Putamen (tissue), 1 donor: ENCODE data around the gene ELP1.
"Not testable (repeated sequence)": the region's sequence is repeated elsewhere in the genome, so short reads cannot be mapped to it uniquely, and the experiment has no call there.

Experiments
- DNase-seq: peaks from one replicate; pipeline ENCODE4 v3.0.0-alpha.2; 2016; ENCODE audit warnings: low spot score

Gene ELP1

GRCh38 chr9:108854094-108854493, 79.8 kb downstream of the ELP1 start:
- DNase-seq, result no peak

GRCh38 chr9:108852079-108852478, 81.8 kb downstream of the ELP1 start:
- no peak for DNase-seq

- no peak for DNase-seq
These were observed 82.8 kb downstream of the ELP1 start for GRCh38 chr9:108851138-108851537.

GRCh38 chr9:108850293-108850897, 83.5 kb downstream of the ELP1 start:
- DNase-seq, result no peak

GRCh38 chr9:108848296-108848695, 85.6 kb downstream of the ELP1 start:
- DNase-seq, result not testable (repeated sequence)

GRCh38 chr9:108845947-108846346, 88.0 kb downstream of the ELP1 start:
- DNase-seq, result no peak

GRCh38 chr9:108845507-108845906, 88.4 kb downstream of the ELP1 start:
- DNase-seq, result no peak

- no peak for DNase-seq
These were observed 89.1 kb downstream of the ELP1 start for GRCh38 chr9:108844856-108845255.

- DNase-seq, result no peak
These were observed 89.5 kb downstream of the ELP1 start for GRCh38 chr9:108844391-108844790.

GRCh38 chr9:108842610-108843295, 91.2 kb downstream of the ELP1 start:
- DNase-seq, result no peak

- DNase-seq, result not testable (repeated sequence)
These were observed 94.4 kb downstream of the ELP1 start for GRCh38 chr9:108839561-108839960.

GRCh38 chr9:108838017-108838416, 95.9 kb downstream of the ELP1 start:
- DNase-seq, result no peak

GRCh38 chr9:108837530-108837929, 96.4 kb downstream of the ELP1 start:
- DNase-seq, result no peak

- DNase-seq, result no peak
These were observed 97.1 kb downstream of the ELP1 start for GRCh38 chr9:108836781-108837180.

- DNase-seq, result no peak
These were observed 97.6 kb downstream of the ELP1 start for GRCh38 chr9:108836319-108836718.

- no peak for DNase-seq
These were observed 98.1 kb downstream of the ELP1 start for GRCh38 chr9:108835831-108836230.

- no peak for DNase-seq
These were observed 98.8 kb downstream of the ELP1 start for GRCh38 chr9:108834959-108835665.

- no peak for DNase-seq
These were observed 101.8 kb downstream of the ELP1 start for GRCh38 chr9:108832179-108832500.

- no peak for DNase-seq
These were observed 102.3 kb downstream of the ELP1 start for GRCh38 chr9:108831496-108832178.

GRCh38 chr9:108830272-108830671, 103.7 kb downstream of the ELP1 start:
- DNase-seq, result no peak

GRCh38 chr9:108823829-108824228, 110.1 kb downstream of the ELP1 start:
- DNase-seq, result no peak
